SU-DHL-6 (cell line): ENCODE data around the gene IFT122.
"Not testable (repeated sequence)": the region's sequence is repeated elsewhere in the genome, so short reads cannot be mapped to it uniquely, and the experiment has no call there.

Experiments
- H2AFZ ChIP-seq: fragments of 200-600 bp; sonication (generic); 2 replicates; pipeline ENCODE4 v1.6.1; 2014; ENCODE audit warnings: low read depth, mild to moderate bottlenecking, moderate library complexity, mixed read lengths, antibody characterized with exemption, low read length; ENCODE audit not compliant: severe bottlenecking
- H3F3A ChIP-seq: fragments of 200-600 bp; shearing (Covaris generic); 2 replicates; pipeline ENCODE4 v1.6.0; 2016; ENCODE audit warnings: antibody characterized with exemption, mild to moderate bottlenecking; ENCODE audit not compliant: insufficient read depth
- H3K27ac ChIP-seq: fragments of 200-600 bp; sonication (generic); 2 replicates; pipeline ENCODE4 v1.5.1; 2016; ENCODE audit warnings: low read depth, mild to moderate bottlenecking, low read length, moderate library complexity, mixed read lengths
- H3K27me3 ChIP-seq: fragments of 200-600 bp; sonication (generic), shearing (Covaris generic); 2 replicates; pipeline ENCODE4 v1.6.0; 2014; ENCODE audit warnings: mild to moderate bottlenecking, low read length
- H3K36me3 ChIP-seq: fragments of 200-600 bp; sonication (generic); 2 replicates; pipeline ENCODE4 v1.6.1; 2014; ENCODE audit warnings: mild to moderate bottlenecking, low read length, mixed read lengths
- H3K4me2 ChIP-seq: fragments of 300-600, 200-600 bp; shearing (Covaris generic), sonication (generic); 2 replicates; pipeline ENCODE4 v1.6.0; 2014; ENCODE audit warnings: low read length, low read depth, mild to moderate bottlenecking; ENCODE audit not compliant: poor library complexity, severe bottlenecking
- H3K4me3 ChIP-seq: fragments of 200-600 bp; sonication (generic); 2 replicates; pipeline ENCODE4 v1.5.1; 2014; ENCODE audit warnings: antibody characterized with exemption, low read length, mild to moderate bottlenecking, mixed read lengths; ENCODE audit not compliant: insufficient read depth, poor library complexity, severe bottlenecking
- H3K79me2 ChIP-seq: fragments of 200-600 bp; sonication (generic); 2 replicates; pipeline ENCODE4 v1.6.1; 2014; ENCODE audit warnings: mild to moderate bottlenecking, low read length, moderate library complexity; ENCODE audit not compliant: insufficient read depth
- H3K9ac ChIP-seq: fragments of 200-600 bp; sonication (generic); 2 replicates; pipeline ENCODE4 v1.7.0; 2014; ENCODE audit warnings: mild to moderate bottlenecking, low read length
- H3K9me2 ChIP-seq: fragments of 200-600 bp; sonication (generic); replicated peaks from 2 replicates; pipeline ENCODE4 v1.6.1; 2014; ENCODE audit warnings: low read length; ENCODE audit not compliant: insufficient read depth
- H3K9me3 ChIP-seq: fragments of 200-600 bp; sonication (generic); 2 replicates; pipeline ENCODE4 v1.6.1; 2014; ENCODE audit warnings: low read length, mixed read lengths; ENCODE audit not compliant: insufficient read depth
- H4K20me1 ChIP-seq: fragments of 200-600 bp; sonication (generic); 2 replicates; pipeline ENCODE4 v1.6.1; 2014; ENCODE audit warnings: low read depth, mild to moderate bottlenecking, antibody characterized with exemption, low read length, moderate library complexity, mixed read lengths
- CTCF ChIP-seq: fragments of 200-600 bp; sonication (generic); IDR thresholded peaks from one replicate; pipeline ENCODE4 v1.5.1; 2017; ENCODE audit warnings: antibody characterized with exemption, mild to moderate bottlenecking, low read length, moderate library complexity; ENCODE audit not compliant: insufficient read depth, poor library complexity, severe bottlenecking
- EZH2phosphoT487 ChIP-seq: fragments of 200-600 bp; sonication (generic), shearing (Covaris generic); conservative IDR thresholded peaks from 2 replicates; pipeline ENCODE4 v1.6.1; 2018; ENCODE audit warnings: mild to moderate bottlenecking, antibody characterized with exemption, low read length, moderate library complexity, mixed read lengths

Gene IFT122

DNA sequence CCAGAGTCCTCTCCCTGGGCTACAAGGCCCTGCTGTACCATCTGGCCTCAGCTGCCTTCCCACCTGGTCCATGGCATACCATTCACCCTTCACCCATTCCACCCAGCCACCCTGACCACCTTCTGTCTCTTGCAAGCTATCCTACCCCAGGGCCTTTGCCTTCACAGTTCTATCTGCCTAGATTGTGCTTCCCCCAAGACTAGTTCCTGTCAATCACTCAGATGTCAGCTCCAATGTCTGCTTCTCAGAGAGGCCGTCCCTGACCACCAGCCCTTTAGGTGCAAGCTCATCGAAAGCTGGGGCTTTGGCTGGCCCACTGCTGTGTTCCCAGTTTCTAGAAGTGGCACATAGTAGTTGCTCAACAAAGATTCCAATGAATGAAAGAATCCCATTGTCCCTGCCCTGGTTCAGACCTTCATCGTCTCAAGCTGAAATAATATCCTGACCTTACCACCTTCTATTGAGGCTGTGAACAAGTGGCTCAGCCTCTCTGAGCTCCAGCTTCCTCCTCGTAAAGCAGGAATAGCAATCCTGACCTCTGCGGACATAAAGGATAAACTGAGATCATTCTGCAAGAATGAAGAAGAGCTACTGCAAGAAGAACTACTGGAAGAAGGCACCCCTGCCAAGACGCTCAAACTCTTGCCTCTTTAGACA lies 27.4 kb upstream of the IFT122 start:
- Histone ChIP-seq H3K9ac (no peak overlapping the region), H3K4me3 (no peak overlapping the region), H3K4me2 (no peak overlapping the region), H3K36me3 (no peaks in the 10 kb centered on the region), H3K79me2 (no peaks in the 10 kb centered on the region), H3K9me2 (no peaks in the 10 kb centered on the region), H3K9me3 (no peaks in the 10 kb centered on the region), H3K27me3 (no peaks in the 10 kb centered on the region), H2AFZ (no peak overlapping the region), H3K27ac (no peak overlapping the region), H4K20me1 (no peaks in the 10 kb centered on the region), H3F3A (no peaks in the 10 kb centered on the region)
- TF ChIP-seq CTCF, result no peak
- no peak for TF ChIP-seq EZH2phosphoT487

- not testable (repeated sequence) for H3K4me2 ChIP-seq, H3K36me3 ChIP-seq, H3K27ac ChIP-seq, H4K20me1 ChIP-seq, H3K4me3 ChIP-seq, H3K9ac ChIP-seq, H2AFZ ChIP-seq, H3K9me3 ChIP-seq, H3K79me2 ChIP-seq, H3K27me3 ChIP-seq, H3K9me2 ChIP-seq, H3F3A ChIP-seq
Observed at GRCh38 chr3:129413238-129413637, 26.8 kb upstream of the IFT122 start.

GRCh38 chr3:129413687-129414506 lies 26.1 kb upstream of the IFT122 start:
- H3F3A ChIP-seq, result no peaks in the 10 kb centered on the region
- no peaks in the 10 kb centered on the region for H4K20me1 ChIP-seq
- H3K4me2 ChIP-seq, result no peak overlapping the region
- H3K4me3 ChIP-seq, result no peak overlapping the region
- no peak overlapping the region for H2AFZ ChIP-seq
- H3K9me3 ChIP-seq, result no peaks in the 10 kb centered on the region
- no peak overlapping the region for H3K27ac ChIP-seq
- H3K36me3 ChIP-seq, result no peaks in the 10 kb centered on the region
- H3K9me2 ChIP-seq, result no peaks in the 10 kb centered on the region
- TF ChIP-seq CTCF (no peak), EZH2phosphoT487 (no peak)
- H3K27me3 ChIP-seq, result no peaks in the 10 kb centered on the region
- H3K79me2 ChIP-seq, result no peaks in the 10 kb centered on the region
- no peak overlapping the region for H3K9ac ChIP-seq

DNA sequence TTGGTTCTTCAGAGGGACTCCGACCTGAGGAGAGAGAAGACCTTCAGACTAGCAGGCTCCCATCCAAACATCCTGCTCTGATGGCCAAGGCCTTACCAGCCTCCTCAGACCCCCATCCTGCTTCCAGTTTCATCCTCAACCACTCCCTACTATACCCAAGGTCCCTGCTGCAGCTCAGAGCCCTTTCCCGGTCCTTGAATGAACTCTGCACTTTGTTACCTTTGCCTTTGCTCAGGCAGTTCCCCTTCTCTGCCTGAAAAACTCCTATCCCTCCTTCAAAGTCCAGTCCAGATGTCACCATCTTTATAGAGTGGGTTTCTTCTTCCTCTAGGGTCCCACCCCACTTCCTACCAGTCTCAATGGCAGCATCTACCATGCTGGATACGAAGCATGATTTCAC lies 24.6 kb upstream of the IFT122 start:
- Histone ChIP-seq H3K4me3 (no peak overlapping the region), H3K4me2 (no peak overlapping the region), H2AFZ (no peak overlapping the region), H3K27ac (no peak overlapping the region), H3K79me2 (no peaks in the 10 kb centered on the region), H3K9me2 (no peaks in the 10 kb centered on the region), H4K20me1 (no peaks in the 10 kb centered on the region), H3K9me3 (no peaks in the 10 kb centered on the region), H3F3A (no peaks in the 10 kb centered on the region), H3K27me3 (no peaks in the 10 kb centered on the region), H3K36me3 (no peaks in the 10 kb centered on the region), H3K9ac (no peak overlapping the region)
- TF ChIP-seq EZH2phosphoT487 (no peak), CTCF (no peak)
